Adrenal gland (tissue), 5 donors: Measurements from ENCODE around the gene PATE3.

ENCODE experiments used
- POLR2A ChIP-seq, 2 donors: fragments of 450-650 bp; IDR thresholded peaks; one replicate each; pipeline ENCODE4 v1.6.1; 2017; ENCODE audit warnings: antibody characterized with exemption in 2 of 2, mild to moderate bottlenecking in 2 of 2, moderate library complexity in 1 of 2
- TF ChIP-seq, protein P1 (sequence below), 6 experiments: fragments of 450-650 bp in 4 of 6; fragments of 200-600 bp in 2 of 6; sonication (generic) in 1 of 6; IDR thresholded peaks; 1 replicate in 5 of 6; 2 replicates in 1 of 6; pipeline versions ENCODE4 v1.5.1 to v1.8.0; 2016 to 2021; ENCODE audit warnings: antibody characterized with exemption in 6 of 6, mild to moderate bottlenecking in 2 of 6, moderate library complexity in 1 of 6
- donor health status: DM: no; HTN: no; CAD: no.

- no peak for TF ChIP-seq POLR2A (IDR thresholded peaks at IDR 0.05)
- TF ChIP-seq, protein P1, sequence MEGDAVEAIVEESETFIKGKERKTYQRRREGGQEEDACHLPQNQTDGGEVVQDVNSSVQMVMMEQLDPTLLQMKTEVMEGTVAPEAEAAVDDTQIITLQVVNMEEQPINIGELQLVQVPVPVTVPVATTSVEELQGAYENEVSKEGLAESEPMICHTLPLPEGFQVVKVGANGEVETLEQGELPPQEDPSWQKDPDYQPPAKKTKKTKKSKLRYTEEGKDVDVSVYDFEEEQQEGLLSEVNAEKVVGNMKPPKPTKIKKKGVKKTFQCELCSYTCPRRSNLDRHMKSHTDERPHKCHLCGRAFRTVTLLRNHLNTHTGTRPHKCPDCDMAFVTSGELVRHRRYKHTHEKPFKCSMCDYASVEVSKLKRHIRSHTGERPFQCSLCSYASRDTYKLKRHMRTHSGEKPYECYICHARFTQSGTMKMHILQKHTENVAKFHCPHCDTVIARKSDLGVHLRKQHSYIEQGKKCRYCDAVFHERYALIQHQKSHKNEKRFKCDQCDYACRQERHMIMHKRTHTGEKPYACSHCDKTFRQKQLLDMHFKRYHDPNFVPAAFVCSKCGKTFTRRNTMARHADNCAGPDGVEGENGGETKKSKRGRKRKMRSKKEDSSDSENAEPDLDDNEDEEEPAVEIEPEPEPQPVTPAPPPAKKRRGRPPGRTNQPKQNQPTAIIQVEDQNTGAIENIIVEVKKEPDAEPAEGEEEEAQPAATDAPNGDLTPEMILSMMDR (IDR thresholded peaks at IDR 0.05) = no peak
These were observed 3.2 kb upstream of the PATE3 start for GRCh38 chr11:125784678-125785077.
